Thymus (tissue), 14 donors: ENCODE data around the gene ADGRB2. TPM values are rescaled to one million over a fixed set of nuclear protein-coding genes. Genes with fewer than 3 reads are reported as not detected.

Experiments
- DNase-seq, 9 donors: peaks; one replicate each; pipeline ENCODE4 v3.0.0-alpha.2; 2013; ENCODE audit warnings: low spot score in 9 of 9, low read depth in 6 of 9, missing footprints in 1 of 9
- H3K27ac ChIP-seq, 2 donors: one replicate each; pipeline ENCODE4 v1.5.1; 2013; ENCODE audit warnings: control low read depth in 1 of 2, low read depth in 1 of 2, low read length in 1 of 2, mild to moderate bottlenecking in 1 of 2, moderate library complexity in 1 of 2
- H3K27me3 ChIP-seq, 2 donors: one replicate each; pipeline ENCODE4 v1.5.1; 2013; ENCODE audit warnings: low read length in 1 of 2; ENCODE audit not compliant: control insufficient read depth in 2 of 2, insufficient read depth in 1 of 2
- H3K36me3 ChIP-seq, 2 donors: one replicate each; pipeline ENCODE4 v1.5.1; 2013; ENCODE audit warnings: low read length in 1 of 2, mild to moderate bottlenecking in 1 of 2, moderate library complexity in 1 of 2; ENCODE audit not compliant: control insufficient read depth in 2 of 2, insufficient read depth in 2 of 2
- H3K4me1 ChIP-seq, 2 donors: one replicate each; pipeline ENCODE4 v1.5.1; 2013; ENCODE audit warnings: low read length in 2 of 2; ENCODE audit not compliant: control insufficient read depth in 2 of 2, insufficient read depth in 2 of 2
- H3K4me3 ChIP-seq, 2 donors: one replicate each; pipeline ENCODE4 v1.5.1; 2013; ENCODE audit warnings: low read length in 2 of 2, control low read depth in 1 of 2, mild to moderate bottlenecking in 1 of 2
- H3K9me3 ChIP-seq, 2 donors: one replicate each; pipeline ENCODE4 v1.5.1; 2013; ENCODE audit warnings: low read length in 1 of 2, mild to moderate bottlenecking in 1 of 2; ENCODE audit not compliant: control insufficient read depth in 2 of 2, insufficient read depth in 1 of 2
- WGBS: extraction: QIAGEN DNeasy Blood & Tissue Kit; methylation state at CpG from one replicate; pipeline ENCODE4 v1.1.7; 2013; 5-methylcytosine and 5-hydroxymethylcytosine counted together
- long read RNA-seq, 10 donors: transcript quantifications; one replicate each; lab custom pipeline, GENCODE V29; 2026
- polyA plus RNA-seq: library from polyadenylated mRNA; stranded (reverse); fragments of 200-250 nt; gene quantifications from one replicate; pipeline ENCODE4 v1.2.3, GENCODE V29; 2013
- total RNA-seq: library from RNA; stranded (reverse); fragments of 120-200 nt; gene quantifications from one replicate; pipeline ENCODE4 v1.2.4, GENCODE V29; 2013
- donor health status: healthy.

Gene ADGRB2, protein sequence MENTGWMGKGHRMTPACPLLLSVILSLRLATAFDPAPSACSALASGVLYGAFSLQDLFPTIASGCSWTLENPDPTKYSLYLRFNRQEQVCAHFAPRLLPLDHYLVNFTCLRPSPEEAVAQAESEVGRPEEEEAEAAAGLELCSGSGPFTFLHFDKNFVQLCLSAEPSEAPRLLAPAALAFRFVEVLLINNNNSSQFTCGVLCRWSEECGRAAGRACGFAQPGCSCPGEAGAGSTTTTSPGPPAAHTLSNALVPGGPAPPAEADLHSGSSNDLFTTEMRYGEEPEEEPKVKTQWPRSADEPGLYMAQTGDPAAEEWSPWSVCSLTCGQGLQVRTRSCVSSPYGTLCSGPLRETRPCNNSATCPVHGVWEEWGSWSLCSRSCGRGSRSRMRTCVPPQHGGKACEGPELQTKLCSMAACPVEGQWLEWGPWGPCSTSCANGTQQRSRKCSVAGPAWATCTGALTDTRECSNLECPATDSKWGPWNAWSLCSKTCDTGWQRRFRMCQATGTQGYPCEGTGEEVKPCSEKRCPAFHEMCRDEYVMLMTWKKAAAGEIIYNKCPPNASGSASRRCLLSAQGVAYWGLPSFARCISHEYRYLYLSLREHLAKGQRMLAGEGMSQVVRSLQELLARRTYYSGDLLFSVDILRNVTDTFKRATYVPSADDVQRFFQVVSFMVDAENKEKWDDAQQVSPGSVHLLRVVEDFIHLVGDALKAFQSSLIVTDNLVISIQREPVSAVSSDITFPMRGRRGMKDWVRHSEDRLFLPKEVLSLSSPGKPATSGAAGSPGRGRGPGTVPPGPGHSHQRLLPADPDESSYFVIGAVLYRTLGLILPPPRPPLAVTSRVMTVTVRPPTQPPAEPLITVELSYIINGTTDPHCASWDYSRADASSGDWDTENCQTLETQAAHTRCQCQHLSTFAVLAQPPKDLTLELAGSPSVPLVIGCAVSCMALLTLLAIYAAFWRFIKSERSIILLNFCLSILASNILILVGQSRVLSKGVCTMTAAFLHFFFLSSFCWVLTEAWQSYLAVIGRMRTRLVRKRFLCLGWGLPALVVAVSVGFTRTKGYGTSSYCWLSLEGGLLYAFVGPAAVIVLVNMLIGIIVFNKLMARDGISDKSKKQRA (N-terminal part only)
- total RNA-seq (6.0 TPM), polyA plus RNA-seq (24.4 TPM)
- long read RNA-seq, donor 1: 0 reads
- long read RNA-seq, donor 2: 0 reads
- long read RNA-seq, donor 3: 0 reads
- long read RNA-seq, donor 4: 0 reads
- long read RNA-seq, donor 5: 0 reads
- long read RNA-seq, donor 6: 0 reads
- long read RNA-seq, donor 7: 0 reads
- long read RNA-seq, donor 8: 0 reads
- long read RNA-seq, donor 9: 0 reads
- long read RNA-seq, donor 10: 0 reads

GRCh38 chr1:31764312-31765040 is at the start of gene ADGRB2:
TSS of gene ADGRB2 (minus strand) at chr1:31764340. CDS start at chr1:31757221, 7,119 bp downstream.
- Histone ChIP-seq H3K27me3 (peaks cover 0 to 42% of the 10 kb centered on the region in 2 donors), H3K9me3 (peaks cover 0 to 9% of the 10 kb centered on the region in 2 donors), H3K36me3 (no peaks in the 10 kb centered on the region), H3K27ac (no peak within 1 kb of the TSS), H3K4me1 (peaks cover 23 to 73% of the 10 kb centered on the region in 2 donors), H3K4me3 (peak within 1 kb of the TSS; percentile 57 to 75)
- DNase-seq: peak in 2 of 9 donors; percentile 46 to 65
- WGBS: 5% methylated on average over 59 of the region's 59 CpGs

- H3K27me3 ChIP-seq: no peaks in the 10 kb centered on the region
- WGBS: 80% methylated on average over 9 of the region's 9 CpGs
- H3K4me3 ChIP-seq: no peak overlapping the region
- no peak for DNase-seq
- no peak overlapping the region for H3K27ac ChIP-seq
- H3K36me3 ChIP-seq: no peaks in the 10 kb centered on the region
- H3K4me1 ChIP-seq: peaks cover 15 to 40% of the 10 kb centered on the region in 2 donors
- no peaks in the 10 kb centered on the region for H3K9me3 ChIP-seq
Observed at GRCh38 chr1:31812158-31812829, 48.2 kb upstream of the ADGRB2 start.

- no peaks in the 10 kb centered on the region for H3K36me3 ChIP-seq
- no peak overlapping the region for H3K4me3 ChIP-seq
- no peaks in the 10 kb centered on the region for H3K27me3 ChIP-seq
- H3K27ac ChIP-seq: no peak overlapping the region
- WGBS: 89% methylated on average over 7 of the region's 7 CpGs
- H3K9me3 ChIP-seq: no peaks in the 10 kb centered on the region
- peaks cover 15 to 40% of the 10 kb centered on the region in 2 donors for H3K4me1 ChIP-seq
- DNase-seq: no peak
Observed at GRCh38 chr1:31811605-31812004, 47.5 kb upstream of the ADGRB2 start.

DNA sequence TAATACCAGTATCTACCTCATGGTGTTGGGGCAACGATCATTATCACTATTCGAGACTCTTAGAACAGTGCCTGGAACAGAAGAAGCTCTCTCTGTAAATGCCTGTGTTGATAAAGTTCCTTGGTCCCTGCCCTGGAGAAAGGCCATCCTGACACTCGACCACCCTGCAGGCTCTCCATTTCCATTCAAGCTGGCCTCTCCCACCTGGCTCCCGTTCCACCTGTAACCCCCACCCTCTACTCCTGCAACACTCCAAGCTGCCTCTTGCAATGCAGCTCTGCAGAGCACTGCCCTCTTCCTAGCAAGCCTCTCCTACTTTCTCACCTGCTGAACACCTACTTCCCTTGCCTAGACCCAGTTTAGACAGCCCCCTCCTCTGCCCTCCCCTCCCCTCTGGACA is 45.6 kb upstream of the ADGRB2 start:
- WGBS: 90% methylated on average over 4 of the region's 4 CpGs
- H3K27me3 ChIP-seq: no peaks in the 10 kb centered on the region
- H3K27ac ChIP-seq: no peak overlapping the region
- no peak overlapping the region for H3K4me3 ChIP-seq
- peaks cover 9 to 26% of the 10 kb centered on the region in 2 donors for H3K4me1 ChIP-seq
- H3K9me3 ChIP-seq: no peaks in the 10 kb centered on the region
- DNase-seq: no peak
- no peaks in the 10 kb centered on the region for H3K36me3 ChIP-seq

DNA sequence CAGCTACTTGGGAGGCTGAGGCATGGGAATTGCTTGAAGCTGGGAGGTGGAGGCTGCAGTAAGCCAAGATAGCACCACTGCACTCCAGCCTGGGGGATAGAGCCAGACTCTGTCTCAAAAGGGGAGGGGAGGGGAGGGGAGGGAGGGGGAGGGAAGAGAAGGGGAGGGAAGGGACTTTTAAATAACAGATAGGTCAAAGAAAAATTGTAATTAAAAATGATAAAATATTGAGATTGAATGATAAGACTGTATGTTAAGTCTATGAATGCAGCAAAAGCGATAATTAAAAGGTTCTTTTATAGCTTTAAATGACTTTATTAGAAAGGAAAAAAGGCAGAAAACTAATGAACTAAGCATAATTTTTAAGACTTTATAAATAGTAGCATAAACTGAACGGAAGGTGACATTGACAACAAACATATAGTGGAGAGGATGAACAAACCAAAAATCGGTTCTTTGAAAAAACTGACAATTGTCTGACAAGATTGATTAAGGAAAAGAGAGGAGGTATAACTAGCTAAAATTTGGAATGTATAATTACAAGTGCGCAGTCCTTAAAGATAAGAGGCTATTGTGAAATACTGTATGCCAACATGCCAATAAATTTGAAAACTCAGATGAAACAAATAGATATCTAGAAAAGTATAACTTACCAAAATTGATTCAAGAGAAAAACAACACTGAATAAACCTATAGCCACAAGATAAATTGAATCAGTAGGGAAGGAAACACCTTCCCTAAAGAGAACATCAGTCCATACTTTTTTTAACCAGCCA is 43.3 kb upstream of the ADGRB2 start:
- no peak overlapping the region for H3K4me3 ChIP-seq
- peaks cover 5 to 19% of the 10 kb centered on the region in 2 donors for H3K4me1 ChIP-seq
- DNase-seq: no peak
- WGBS: 95% methylated on average over 4 of the region's 4 CpGs
- H3K27me3 ChIP-seq: no peaks in the 10 kb centered on the region
- no peaks in the 10 kb centered on the region for H3K36me3 ChIP-seq
- H3K9me3 ChIP-seq: no peaks in the 10 kb centered on the region
- no peak overlapping the region for H3K27ac ChIP-seq

DNA sequence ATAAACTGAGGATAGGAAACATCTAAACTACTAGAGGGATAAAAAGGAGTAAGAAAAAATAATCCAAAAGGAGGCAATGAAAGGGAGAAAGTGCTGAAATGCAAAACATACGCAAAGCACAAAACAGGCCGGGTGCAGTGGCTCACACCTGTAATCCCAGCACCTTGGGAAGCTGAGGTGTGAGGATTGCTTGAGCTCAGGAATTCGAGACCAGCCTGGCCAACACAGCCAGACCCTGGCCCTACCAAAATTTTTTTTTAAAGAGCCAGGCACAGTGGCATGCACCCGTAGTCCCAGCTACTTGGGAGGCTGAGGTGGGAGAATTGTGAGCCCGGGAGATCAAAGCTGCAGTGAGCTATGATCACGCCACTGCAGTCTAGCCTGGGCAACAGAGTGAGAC is 41.2 kb upstream of the ADGRB2 start:
- Histone ChIP-seq H3K36me3 (no peaks in the 10 kb centered on the region), H3K27me3 (no peaks in the 10 kb centered on the region), H3K4me3 (no peak overlapping the region), H3K4me1 (peaks cover 2 to 4% of the 10 kb centered on the region in 2 donors), H3K27ac (no peak overlapping the region), H3K9me3 (no peaks in the 10 kb centered on the region)
- DNase-seq: no peak
- 87% methylated on average over 6 of the region's 6 CpGs for WGBS

DNA sequence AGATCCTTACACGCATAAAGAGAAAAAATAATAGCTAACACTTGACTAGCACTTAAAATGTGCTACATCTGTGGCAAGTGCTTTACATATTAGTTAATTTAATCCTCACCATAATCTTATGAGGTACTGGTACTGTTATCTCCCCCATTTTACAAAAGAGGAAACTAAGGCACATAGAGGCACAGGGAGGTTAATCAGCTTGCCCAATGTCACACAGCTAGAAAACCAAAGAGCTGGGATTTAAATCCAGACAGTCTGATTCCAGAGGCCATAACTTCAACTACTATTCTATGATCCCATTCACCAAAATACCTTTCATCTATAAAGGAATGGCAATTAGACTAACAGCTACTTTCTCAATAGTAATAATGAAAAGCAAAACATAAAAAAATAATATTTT is 40.0 kb upstream of the ADGRB2 start:
- H3K9me3 ChIP-seq: no peaks in the 10 kb centered on the region
- H3K27me3 ChIP-seq: no peaks in the 10 kb centered on the region
- no peaks in the 10 kb centered on the region for H3K36me3 ChIP-seq
- WGBS: 99% methylated on average over 1 of the region's 1 CpG
- H3K4me1 ChIP-seq: peaks cover 2 to 4% of the 10 kb centered on the region in 2 donors
- no peak for DNase-seq
- no peak overlapping the region for H3K4me3 ChIP-seq
- H3K27ac ChIP-seq: no peak overlapping the region
